ENCODE results near the gene STPG4.

STPG4 gene

GRCh38 chr2:47086571-47086970 is 68.5 kb downstream of the STPG4 start:
- no peak for DNase-seq (ENCODE audit: low spot score)
- no peak for TF ChIP-seq CTCF (IDR thresholded peaks at IDR 0.05; ENCODE audit: extremely low read depth, missing control alignments)

GRCh38 chr2:47086054-47086471 is 69.0 kb downstream of the STPG4 start:
- TF ChIP-seq CTCF (IDR thresholded peaks at IDR 0.05; ENCODE audit: extremely low read depth, missing control alignments): no peak
- no peak for DNase-seq (ENCODE audit: low spot score)

DNA sequence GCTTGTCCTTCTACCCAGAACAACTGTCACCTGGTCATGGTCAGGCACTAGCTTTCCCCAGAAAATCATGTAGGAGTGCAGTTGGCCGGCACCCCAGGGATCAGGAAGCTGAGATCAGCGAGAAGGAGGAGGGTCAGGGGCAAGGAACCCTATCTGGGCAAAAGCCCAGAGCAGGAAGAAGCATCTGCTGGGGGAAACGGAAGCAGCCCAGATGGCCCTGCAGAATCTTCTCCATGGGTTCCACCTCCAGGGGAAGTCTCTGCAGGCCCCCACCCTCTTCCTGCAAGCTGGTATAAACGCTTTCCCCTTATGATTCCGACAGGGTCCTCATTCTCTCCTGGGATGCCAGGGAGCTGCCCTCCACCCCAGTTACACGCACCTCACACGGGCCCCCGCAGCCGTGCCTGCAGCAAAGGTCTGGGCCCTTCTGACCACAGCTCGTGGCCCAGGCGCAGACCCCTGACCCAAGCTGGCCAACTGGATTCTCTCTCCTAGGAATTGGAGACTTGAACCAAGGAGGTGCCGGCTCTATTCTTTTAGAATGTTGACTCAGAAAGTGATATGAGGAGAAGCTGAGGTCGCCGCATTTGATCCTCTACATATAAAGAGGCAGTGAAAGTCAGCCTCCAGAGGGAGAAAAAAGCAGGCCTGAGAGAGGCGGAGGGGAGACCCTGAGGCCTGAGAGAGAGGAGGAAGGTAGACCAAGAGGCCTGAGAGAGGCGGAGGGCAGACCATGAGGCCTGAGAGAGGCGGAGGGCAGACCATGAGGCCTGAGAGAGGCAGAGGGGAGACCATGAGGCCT is 71.0 kb downstream of the STPG4 start:
- no peak for DNase-seq (ENCODE audit: low spot score)
- TF ChIP-seq CTCF (IDR thresholded peaks at IDR 0.05; ENCODE audit: extremely low read depth, missing control alignments): no peak

DNA sequence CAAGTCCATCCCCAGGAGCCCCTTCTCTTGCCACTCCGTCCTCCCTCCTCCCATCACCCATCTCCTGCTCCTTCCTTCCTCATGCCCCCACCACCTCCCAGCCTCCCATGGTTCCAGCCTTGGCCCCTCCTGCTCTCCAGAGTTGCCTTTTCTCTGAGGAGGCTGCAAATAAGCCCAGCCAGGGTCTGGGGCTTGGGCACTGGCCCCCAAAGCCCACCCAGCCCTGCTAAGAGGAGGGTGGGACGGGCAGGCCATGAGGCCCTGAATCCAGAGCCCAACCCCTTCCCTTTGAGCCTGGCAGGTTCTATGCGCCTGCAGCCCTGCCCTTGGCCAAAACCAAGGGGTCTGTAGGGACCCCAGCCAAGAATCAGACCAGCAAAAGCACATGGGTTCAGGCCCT is 71.6 kb downstream of the STPG4 start:
- TF ChIP-seq CTCF (IDR thresholded peaks at IDR 0.05; ENCODE audit: extremely low read depth, missing control alignments): no peak
- DNase-seq (ENCODE audit: low spot score): no peak

- no peak for TF ChIP-seq CTCF (IDR thresholded peaks at IDR 0.05; ENCODE audit: extremely low read depth, missing control alignments)
- DNase-seq (ENCODE audit: low spot score): no peak
Observed at GRCh38 chr2:47083005-47083404, 72.1 kb downstream of the STPG4 start.

DNA sequence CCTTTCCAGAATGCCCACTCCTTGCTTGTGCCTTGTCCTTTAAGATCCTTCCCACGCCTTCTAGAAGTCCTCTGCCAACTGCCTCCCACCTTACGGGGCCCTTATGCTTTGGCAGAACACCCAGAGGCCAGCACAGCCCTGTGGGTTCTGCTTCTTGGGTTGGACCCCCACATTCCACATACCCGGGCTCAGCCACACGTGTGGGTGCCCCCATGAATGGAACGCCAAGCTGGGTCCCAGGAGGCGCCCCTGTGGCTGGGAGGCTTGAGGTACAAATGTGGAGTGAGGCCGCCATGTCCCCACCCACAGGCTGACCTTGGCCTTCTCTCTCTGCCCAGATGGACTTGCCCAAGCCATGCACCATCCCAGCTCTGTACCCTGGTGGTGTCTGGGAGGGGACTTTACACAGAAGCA is 74.2 kb downstream of the STPG4 start:
- no peak for DNase-seq (ENCODE audit: low spot score)
- no peak for TF ChIP-seq CTCF (IDR thresholded peaks at IDR 0.05; ENCODE audit: extremely low read depth, missing control alignments)

DNA sequence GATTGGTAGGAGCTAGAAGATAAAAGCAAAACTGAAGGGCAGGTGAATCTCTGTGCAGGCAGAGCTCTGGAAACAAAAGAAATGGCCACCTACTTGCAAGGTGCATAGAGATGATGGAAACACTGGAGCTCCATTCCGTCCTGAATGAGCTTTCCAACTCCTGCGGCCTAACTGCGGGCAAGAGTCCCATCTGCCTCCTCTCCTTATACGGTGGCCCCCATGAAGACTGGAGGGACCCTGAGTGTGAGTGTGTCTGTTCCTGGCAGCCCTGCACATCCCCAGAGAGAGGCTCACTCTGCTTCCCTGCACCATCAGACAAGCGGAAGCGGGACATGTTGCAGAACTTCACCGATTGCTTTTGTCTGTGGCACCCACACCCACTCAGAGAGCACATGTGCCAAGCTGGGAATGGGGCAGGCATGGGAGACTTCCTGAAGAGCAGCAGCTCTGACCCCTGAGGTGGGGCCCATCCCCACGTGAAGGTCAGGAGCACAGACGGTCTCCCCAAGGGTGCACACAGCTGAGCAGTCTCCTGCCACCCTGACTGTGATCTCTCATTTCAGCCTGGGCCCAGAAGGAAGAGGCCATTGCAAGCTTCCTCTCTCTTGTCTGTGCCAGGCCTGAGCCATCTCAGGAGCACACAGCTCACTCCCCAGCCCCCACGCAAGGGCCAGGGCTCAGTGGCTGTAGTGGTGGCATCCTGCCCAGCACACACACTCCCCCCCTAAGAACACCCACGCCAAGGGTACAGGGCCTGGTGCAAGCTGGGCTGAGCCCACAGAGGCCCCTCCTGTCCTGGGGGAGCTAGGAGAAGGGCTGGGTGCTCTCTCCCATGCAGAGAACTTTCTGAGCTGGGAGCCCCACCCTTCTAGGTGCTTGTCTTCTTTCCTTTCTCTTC is 75.3 kb downstream of the STPG4 start:
- DNase-seq (ENCODE audit: low spot score): no peak
- TF ChIP-seq CTCF (IDR thresholded peaks at IDR 0.05; ENCODE audit: extremely low read depth, missing control alignments): no peak
